ENCODE results near the gene RNF11. TPM values are rescaled to one million over a fixed set of nuclear protein-coding genes. Genes with fewer than 3 reads are reported as not detected.
A peak's percentile ranks its signal among the peaks of the same experiment; 100 is the strongest.

The RNF11 gene
- total and polyA plus RNA-seq, 4 donors: 24.1 to 102 (median 48.7) TPM

GRCh38 chr1:51280321-51280978, 44.4 kb downstream of the RNF11 start:
- peaks cover 2 to 8% (median 5%) of the 10 kb centered on the region in 4 donors for H3K4me1 ChIP-seq (ENCODE audit: control insufficient read depth in 4 of 4, insufficient read depth in 4 of 4, low read length in 3 of 4)
- H3K9me3 ChIP-seq (ENCODE audit: control insufficient read depth in 4 of 4, low read length in 3 of 4): no peaks in the 10 kb centered on the region
- H3K27me3 ChIP-seq (ENCODE audit: control insufficient read depth in 4 of 4, insufficient read depth in 4 of 4, low read length in 3 of 4): no peaks in the 10 kb centered on the region
- 50% methylated on average over 4 of the region's 4 CpGs for WGBS
- peaks cover 0 to 4% (median 2%) of the 10 kb centered on the region in 4 donors for H3K36me3 ChIP-seq (ENCODE audit: control insufficient read depth in 4 of 4, insufficient read depth in 3 of 4, low read depth in 1 of 4, low read length in 3 of 4)
- DNase-seq (ENCODE audit: low spot score): no peak
- H3K9ac ChIP-seq (ENCODE audit: low read depth in 1 of 2, low read length in 2 of 2): no peak overlapping the region
- no peak overlapping the region for H3K27ac ChIP-seq (ENCODE audit: low read depth in 1 of 2, low read length in 2 of 2)
- no peak overlapping the region for H3K4me3 ChIP-seq (ENCODE audit: low read depth in 1 of 3, low read length in 3 of 3)
- TF ChIP-seq ZBTB33 (IDR thresholded peaks at IDR 0.05) (no peak), SP1 (IDR thresholded peaks at IDR 0.05) (no peak), FOXA1 (IDR thresholded peaks at IDR 0.05) (no peak), RAD21 (IDR thresholded peaks at IDR 0.05) (peak in 1 of 2 donors; percentile 23), NR2F2 (IDR thresholded peaks at IDR 0.05) (no peak), RXRA (IDR thresholded peaks at IDR 0.05) (peak; percentile 47 to 54), MAX (IDR thresholded peaks at IDR 0.05) (peak; percentile 81), REST (IDR thresholded peaks at IDR 0.05) (no peak), TAF1 (conservative IDR thresholded peaks at IDR 0.05) (no peak), CTCF (IDR thresholded peaks at IDR 0.05; ENCODE audit: low read depth, low read length, missing input control) (no peak), HNF4A (conservative IDR thresholded peaks at IDR 0.05) (peak; percentile 47 to 48), GABPA (IDR thresholded peaks at IDR 0.05 in 1 of 2, conservative IDR thresholded peaks at IDR 0.05 in 1 of 2) (no peak), JUND (IDR thresholded peaks at IDR 0.05) (peak; percentile 40 to 41), YY1 (IDR thresholded peaks at IDR 0.05) (no peak), FOXA2 (IDR thresholded peaks at IDR 0.05) (no peak), HNF4G (IDR thresholded peaks at IDR 0.05) (no peak), EGR1 (IDR thresholded peaks at IDR 0.05; ENCODE audit: low read depth in 2 of 2) (no peak)
- TF ChIP-seq, protein P1, sequence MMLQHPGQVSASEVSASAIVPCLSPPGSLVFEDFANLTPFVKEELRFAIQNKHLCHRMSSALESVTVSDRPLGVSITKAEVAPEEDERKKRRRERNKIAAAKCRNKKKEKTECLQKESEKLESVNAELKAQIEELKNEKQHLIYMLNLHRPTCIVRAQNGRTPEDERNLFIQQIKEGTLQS (IDR thresholded peaks at IDR 0.05): peak; percentile 55
